HepG2 (cell line): ENCODE data around the gene KANK3. TPM values are rescaled to one million over a fixed set of nuclear protein-coding genes. Genes with fewer than 3 reads are reported as not detected.

Experiments
- CAMTA2 ChIP-seq: sonication (generic); formaldehyde crosslinking; IDR thresholded peaks from 2 replicates; pipeline ENCODE4 v1.4.0; 2020; ENCODE audit warnings: mild to moderate bottlenecking, missing genetic modification reagents, borderline replicate concordance
- FOXK2 ChIP-seq: fragments of 450-650 bp; IDR thresholded peaks from 2 replicates; pipeline ENCODE4 v1.6.1; 2016
- MIXL1 ChIP-seq: IDR thresholded peaks from 2 replicates; pipeline ENCODE4 v1.6.1; 2016
- MYC ChIP-seq: sonication (generic); formaldehyde crosslinking; IDR thresholded peaks from 2 replicates; pipeline ENCODE4 v1.9.0; 2021; ENCODE audit warnings: missing genetic modification reagents, borderline replicate concordance
- NFATC3 ChIP-seq: sonication (generic); formaldehyde crosslinking; IDR thresholded peaks from 2 replicates; pipeline ENCODE4 v1.5.1; 2020; ENCODE audit warnings: mild to moderate bottlenecking, missing genetic modification reagents
- SIX1 ChIP-seq: sonication (generic); formaldehyde crosslinking; IDR thresholded peaks from 2 replicates; pipeline ENCODE4 v1.4.0; 2020; ENCODE audit warnings: missing genetic modification reagents, borderline replicate concordance
- SMAD1 ChIP-seq: sonication (generic); formaldehyde crosslinking; IDR thresholded peaks from 2 replicates; pipeline ENCODE4 v1.4.0; 2020; ENCODE audit warnings: missing genetic modification reagents, low read depth, mild to moderate bottlenecking, borderline replicate concordance
- TRIM24 ChIP-seq: sonication (generic); formaldehyde crosslinking; IDR thresholded peaks from 2 replicates; pipeline ENCODE4 v1.8.0; 2022; ENCODE audit warnings: mild to moderate bottlenecking, missing genetic modification reagents
- ZKSCAN8 ChIP-seq: IDR thresholded peaks from 2 replicates; pipeline ENCODE4 v1.6.1; 2016; ENCODE audit warnings: borderline replicate concordance, missing genetic modification reagents, missing compliant biosample characterization
- ZNF225 ChIP-seq: sonication (generic); formaldehyde crosslinking; IDR thresholded peaks from 2 replicates; pipeline ENCODE4 v1.4.0; 2020; ENCODE audit warnings: mild to moderate bottlenecking, missing genetic modification reagents
- ZNF343 ChIP-seq: sonication (generic); formaldehyde crosslinking; IDR thresholded peaks from 2 replicates; pipeline ENCODE4 v1.4.0; 2020; ENCODE audit warnings: mild to moderate bottlenecking, missing genetic modification reagents
- ZNF44 ChIP-seq: sonication (generic); formaldehyde crosslinking; IDR thresholded peaks from 2 replicates; pipeline ENCODE4 v1.5.1; 2020; ENCODE audit warnings: mild to moderate bottlenecking, missing genetic modification reagents
- ZNF460 ChIP-seq: sonication (generic); formaldehyde crosslinking; IDR thresholded peaks from 2 replicates; pipeline ENCODE4 v1.5.1; 2020; ENCODE audit warnings: missing genetic modification reagents, mild to moderate bottlenecking, borderline replicate concordance
- polyA plus RNA-seq, 8 experiments: library from polyadenylated mRNA; depleted of rRNA in 3 of 8; stranded (reverse) in 7 of 8; unstranded in 1 of 8; fragments of >200 nt; fragmentation: Illumina TruSeq in 4 of 8; extraction: Trizol in 4 of 8; gene quantifications; 2 replicates each; pipeline versions ENCODE4 v1.2.1 to v1.2.3, GENCODE V29; 2011 to 2016; ENCODE audit warnings: low read depth in 4 of 8, missing spikeins in 1 of 8, mixed read lengths in 1 of 8; ENCODE audit not compliant: insufficient read depth in 1 of 8
- total RNA-seq, 5 experiments: library from RNA; depleted of rRNA; stranded (reverse); fragments of >200 nt; fragmentation: Illumina TruSeq; extraction: Trizol; gene quantifications; 2 replicates each; pipeline ENCODE4 v1.2.3, GENCODE V29; 2016; ENCODE audit warnings: low read depth in 1 of 5
- TF ChIP-seq, protein P1 (sequence below): sonication (generic); formaldehyde crosslinking; IDR thresholded peaks from 2 replicates; pipeline ENCODE4 v1.4.0; 2020; ENCODE audit warnings: missing genetic modification reagents
- TF ChIP-seq, protein P2 (sequence below): sonication (generic); formaldehyde crosslinking; IDR thresholded peaks from 2 replicates; pipeline ENCODE4 v1.4.0; 2020; ENCODE audit warnings: mild to moderate bottlenecking, low read depth, missing genetic modification reagents
- TF ChIP-seq, protein P3 (sequence below): fragments of 450-650 bp; IDR thresholded peaks from 2 replicates; pipeline ENCODE4 v1.6.1; 2016
- TF ChIP-seq, protein P4 (sequence below): sonication (generic); formaldehyde crosslinking; IDR thresholded peaks from 2 replicates; pipeline ENCODE4 v1.5.1; 2020; ENCODE audit warnings: mild to moderate bottlenecking, missing genetic modification reagents, moderate library complexity

Gene KANK3
- total and polyA plus RNA-seq, 2 of the 13 experiments (the other 11 are each of a cell fraction or from before 2014, with no cell fraction given), result 0.15 to 0.20 TPM

DNA sequence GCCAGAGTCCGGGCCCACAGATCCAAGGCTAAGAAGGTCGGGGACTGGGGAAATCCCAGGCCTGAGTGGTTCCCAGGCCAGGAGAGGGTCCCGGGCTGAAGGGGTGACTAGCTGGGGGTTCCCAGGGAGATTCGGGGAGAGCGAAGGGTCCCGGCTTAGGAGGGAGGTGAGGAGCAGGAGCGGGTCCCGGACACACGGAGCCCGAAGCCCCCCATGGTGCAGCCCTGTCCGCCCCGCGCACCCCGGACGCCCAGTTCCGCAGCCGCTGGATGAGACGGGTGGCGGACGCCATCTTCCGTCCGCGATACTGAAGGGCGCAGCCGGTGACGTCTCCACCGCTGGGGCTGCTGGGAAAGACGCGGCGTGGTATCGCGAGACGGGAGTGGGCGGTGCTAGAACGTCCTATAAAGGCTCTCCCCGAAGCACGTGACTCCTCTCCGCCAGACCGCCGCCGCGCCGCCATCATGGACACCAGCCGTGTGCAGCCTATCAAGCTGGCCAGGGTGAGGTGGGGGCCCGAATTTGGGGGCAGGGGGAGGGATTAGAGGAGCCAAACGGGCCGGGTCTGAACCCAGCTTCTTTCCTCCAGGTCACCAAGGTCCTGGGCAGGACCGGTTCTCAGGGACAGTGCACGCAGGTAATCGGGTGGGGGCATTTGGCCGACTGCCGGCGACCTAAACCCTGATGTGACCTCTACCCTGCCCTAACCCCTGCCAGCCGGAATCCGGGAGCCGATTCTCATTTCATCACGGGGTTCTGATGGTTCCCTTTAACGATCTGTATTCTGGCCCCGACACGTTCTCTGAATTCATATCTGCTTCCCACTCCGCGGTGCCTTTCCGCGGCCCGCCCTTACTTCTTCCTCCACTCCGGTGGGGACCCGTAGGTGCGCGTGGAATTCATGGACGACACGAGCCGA, 21.7 kb downstream of the KANK3 start, which contains the start of the genes NDUFA7 and RPS28 (continued):
- TF ChIP-seq, protein P1, sequence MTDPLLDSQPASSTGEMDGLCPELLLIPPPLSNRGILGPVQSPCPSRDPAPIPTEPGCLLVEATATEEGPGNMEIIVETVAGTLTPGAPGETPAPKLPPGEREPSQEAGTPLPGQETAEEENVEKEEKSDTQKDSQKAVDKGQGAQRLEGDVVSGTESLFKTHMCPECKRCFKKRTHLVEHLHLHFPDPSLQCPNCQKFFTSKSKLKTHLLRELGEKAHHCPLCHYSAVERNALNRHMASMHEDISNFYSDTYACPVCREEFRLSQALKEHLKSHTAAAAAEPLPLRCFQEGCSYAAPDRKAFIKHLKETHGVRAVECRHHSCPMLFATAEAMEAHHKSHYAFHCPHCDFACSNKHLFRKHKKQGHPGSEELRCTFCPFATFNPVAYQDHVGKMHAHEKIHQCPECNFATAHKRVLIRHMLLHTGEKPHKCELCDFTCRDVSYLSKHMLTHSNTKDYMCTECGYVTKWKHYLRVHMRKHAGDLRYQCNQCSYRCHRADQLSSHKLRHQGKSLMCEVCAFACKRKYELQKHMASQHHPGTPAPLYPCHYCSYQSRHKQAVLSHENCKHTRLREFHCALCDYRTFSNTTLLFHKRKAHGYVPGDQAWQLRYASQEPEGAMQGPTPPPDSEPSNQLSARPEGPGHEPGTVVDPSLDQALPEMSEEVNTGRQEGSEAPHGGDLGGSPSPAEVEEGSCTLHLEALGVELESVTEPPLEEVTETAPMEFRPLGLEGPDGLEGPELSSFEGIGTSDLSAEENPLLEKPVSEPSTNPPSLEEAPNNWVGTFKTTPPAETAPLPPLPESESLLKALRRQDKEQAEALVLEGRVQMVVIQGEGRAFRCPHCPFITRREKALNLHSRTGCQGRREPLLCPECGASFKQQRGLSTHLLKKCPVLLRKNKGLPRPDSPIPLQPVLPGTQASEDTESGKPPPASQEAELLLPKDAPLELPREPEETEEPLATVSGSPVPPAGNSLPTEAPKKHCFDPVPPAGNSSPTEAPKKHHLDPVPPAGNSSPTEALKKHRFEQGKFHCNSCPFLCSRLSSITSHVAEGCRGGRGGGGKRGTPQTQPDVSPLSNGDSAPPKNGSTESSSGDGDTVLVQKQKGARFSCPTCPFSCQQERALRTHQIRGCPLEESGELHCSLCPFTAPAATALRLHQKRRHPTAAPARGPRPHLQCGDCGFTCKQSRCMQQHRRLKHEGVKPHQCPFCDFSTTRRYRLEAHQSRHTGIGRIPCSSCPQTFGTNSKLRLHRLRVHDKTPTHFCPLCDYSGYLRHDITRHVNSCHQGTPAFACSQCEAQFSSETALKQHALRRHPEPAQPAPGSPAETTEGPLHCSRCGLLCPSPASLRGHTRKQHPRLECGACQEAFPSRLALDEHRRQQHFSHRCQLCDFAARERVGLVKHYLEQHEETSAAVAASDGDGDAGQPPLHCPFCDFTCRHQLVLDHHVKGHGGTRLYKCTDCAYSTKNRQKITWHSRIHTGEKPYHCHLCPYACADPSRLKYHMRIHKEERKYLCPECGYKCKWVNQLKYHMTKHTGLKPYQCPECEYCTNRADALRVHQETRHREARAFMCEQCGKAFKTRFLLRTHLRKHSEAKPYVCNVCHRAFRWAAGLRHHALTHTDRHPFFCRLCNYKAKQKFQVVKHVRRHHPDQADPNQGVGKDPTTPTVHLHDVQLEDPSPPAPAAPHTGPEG (CRISPR knock-in tag), result peak; percentile 65
- TF ChIP-seq FOXK2 (no peak), ZNF343 (CRISPR knock-in tag) (peak; percentile 77; the same call in 1 of the 2 replicates), NFATC3 (CRISPR knock-in tag) (peak; percentile 28; the same call in 1 of the 2 replicates), ZKSCAN8 (CRISPR knock-in tag) (0 out of 2 replicates have a peak, but pooled peaks have one; percentile 29), SIX1 (no peak), MIXL1 (peak; percentile 61; the same call in 1 of the 2 replicates), SMAD1 (0 out of 2 replicates have a peak, but pooled peaks have one; percentile 24), MYC (CRISPR knock-in tag) (peak; percentile 94), ZNF225 (CRISPR knock-in tag) (no peak), ZNF460 (CRISPR knock-in tag) (no peak), ZNF44 (0 out of 2 replicates have a peak, but pooled peaks have one; percentile 42), CAMTA2 (CRISPR knock-in tag) (0 out of 2 replicates have a peak, but pooled peaks have one; percentile 55), TRIM24 (no peak)
- TF ChIP-seq, protein P2, sequence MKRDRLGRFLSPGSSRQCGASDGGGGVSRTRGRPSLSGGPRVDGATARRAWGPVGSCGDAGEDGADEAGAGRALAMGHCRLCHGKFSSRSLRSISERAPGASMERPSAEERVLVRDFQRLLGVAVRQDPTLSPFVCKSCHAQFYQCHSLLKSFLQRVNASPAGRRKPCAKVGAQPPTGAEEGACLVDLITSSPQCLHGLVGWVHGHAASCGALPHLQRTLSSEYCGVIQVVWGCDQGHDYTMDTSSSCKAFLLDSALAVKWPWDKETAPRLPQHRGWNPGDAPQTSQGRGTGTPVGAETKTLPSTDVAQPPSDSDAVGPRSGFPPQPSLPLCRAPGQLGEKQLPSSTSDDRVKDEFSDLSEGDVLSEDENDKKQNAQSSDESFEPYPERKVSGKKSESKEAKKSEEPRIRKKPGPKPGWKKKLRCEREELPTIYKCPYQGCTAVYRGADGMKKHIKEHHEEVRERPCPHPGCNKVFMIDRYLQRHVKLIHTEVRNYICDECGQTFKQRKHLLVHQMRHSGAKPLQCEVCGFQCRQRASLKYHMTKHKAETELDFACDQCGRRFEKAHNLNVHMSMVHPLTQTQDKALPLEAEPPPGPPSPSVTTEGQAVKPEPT (CRISPR knock-in tag), result peak; percentile 47; the same call in 1 of the 2 replicates
- TF ChIP-seq, protein P3, sequence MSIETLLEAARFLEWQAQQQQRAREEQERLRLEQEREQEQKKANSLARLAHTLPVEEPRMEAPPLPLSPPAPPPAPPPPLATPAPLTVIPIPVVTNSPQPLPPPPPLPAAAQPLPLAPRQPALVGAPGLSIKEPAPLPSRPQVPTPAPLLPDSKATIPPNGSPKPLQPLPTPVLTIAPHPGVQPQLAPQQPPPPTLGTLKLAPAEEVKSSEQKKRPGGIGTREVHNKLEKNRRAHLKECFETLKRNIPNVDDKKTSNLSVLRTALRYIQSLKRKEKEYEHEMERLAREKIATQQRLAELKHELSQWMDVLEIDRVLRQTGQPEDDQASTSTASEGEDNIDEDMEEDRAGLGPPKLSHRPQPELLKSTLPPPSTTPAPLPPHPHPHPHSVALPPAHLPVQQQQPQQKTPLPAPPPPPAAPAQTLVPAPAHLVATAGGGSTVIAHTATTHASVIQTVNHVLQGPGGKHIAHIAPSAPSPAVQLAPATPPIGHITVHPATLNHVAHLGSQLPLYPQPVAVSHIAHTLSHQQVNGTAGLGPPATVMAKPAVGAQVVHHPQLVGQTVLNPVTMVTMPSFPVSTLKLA, result peak; percentile 47; the same call in 1 of the 2 replicates
- TF ChIP-seq, protein P4, sequence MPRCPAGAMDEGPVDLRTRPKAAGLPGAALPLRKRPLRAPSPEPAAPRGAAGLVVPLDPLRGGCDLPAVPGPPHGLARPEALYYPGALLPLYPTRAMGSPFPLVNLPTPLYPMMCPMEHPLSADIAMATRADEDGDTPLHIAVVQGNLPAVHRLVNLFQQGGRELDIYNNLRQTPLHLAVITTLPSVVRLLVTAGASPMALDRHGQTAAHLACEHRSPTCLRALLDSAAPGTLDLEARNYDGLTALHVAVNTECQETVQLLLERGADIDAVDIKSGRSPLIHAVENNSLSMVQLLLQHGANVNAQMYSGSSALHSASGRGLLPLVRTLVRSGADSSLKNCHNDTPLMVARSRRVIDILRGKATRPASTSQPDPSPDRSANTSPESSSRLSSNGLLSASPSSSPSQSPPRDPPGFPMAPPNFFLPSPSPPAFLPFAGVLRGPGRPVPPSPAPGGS (CRISPR knock-in tag), result peak; percentile 50; the same call in 1 of the 2 replicates
